GM11168 (cell line): ENCODE measurements around the gene SLC15A2.
"Not testable (repeated sequence)": the region's sequence is repeated elsewhere in the genome, so short reads cannot be mapped to it uniquely, and the experiment has no call there.

Source experiments
- in situ Hi-C: fragments of 300-500 bp; cut with MboI; formaldehyde crosslinking; loops from one replicate; pipeline ENCODE4 v1.12.0; 2022; ENCODE audit warnings: low sequenced_read_pairs; ENCODE audit not compliant: unreplicated experiment

The SLC15A2 gene

DNA sequence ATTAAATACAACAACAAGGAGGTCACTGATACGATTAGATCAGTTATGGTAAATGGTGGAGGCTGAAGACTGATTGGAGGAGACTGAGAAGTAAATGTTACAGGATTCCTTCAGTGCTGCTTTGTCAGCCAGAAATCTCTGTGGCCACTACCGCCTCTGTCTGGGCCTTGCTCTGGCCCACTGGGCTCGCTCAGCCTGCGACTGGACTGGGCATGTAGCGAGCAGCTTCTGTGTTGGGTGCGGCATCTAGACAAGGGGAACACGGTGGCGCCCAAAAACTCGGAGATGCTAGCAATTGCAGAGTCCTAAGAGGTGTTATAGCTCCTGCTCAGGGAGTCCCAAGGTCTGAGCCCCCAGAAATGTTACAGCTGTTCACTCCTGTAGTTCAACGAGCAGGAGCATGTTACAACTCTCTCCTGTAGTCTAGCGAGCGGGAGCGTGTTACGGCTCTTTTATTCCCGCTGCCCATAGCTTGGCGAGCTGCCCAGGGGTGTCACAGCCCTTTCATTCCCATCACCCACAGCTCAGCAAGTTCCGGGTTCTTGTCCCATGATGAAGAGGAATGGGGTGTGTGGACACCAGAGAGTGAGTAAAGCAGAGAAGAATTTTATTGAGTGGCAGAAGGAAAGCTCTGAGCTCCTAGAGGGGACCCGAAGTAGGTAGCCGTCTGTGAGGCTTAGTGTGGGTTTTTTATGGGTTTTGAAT, 24.7 kb downstream of the SLC15A2 start:
- in situ Hi-C loops: no loop called here

- in situ Hi-C loops: no loop called here
Measured at GRCh38 chr3:121924734-121925133, 30.5 kb downstream of the SLC15A2 start.

DNA sequence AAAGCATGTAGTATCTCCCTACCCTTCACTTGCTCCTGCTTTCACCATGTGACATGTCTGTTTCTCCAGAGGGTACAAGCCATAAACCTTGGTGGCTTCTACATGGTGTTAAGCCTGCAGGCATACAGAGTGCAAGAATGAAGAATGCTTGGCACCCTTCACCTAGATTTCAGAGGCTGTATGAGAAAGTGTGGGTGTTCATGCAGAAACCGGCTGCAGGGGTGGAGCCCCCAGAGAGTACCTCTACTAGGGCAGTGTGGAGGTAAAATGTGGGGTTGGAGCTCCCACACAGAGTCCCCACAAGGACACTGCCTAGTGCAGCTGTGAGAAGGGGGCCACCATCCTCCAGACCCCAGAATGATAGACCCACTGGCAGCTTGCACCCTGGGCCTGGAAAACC, 32.2 kb downstream of the SLC15A2 start:
- in situ Hi-C loops: no loop called here

- in situ Hi-C loops: not testable (repeated sequence)
Measured at GRCh38 chr3:121938141-121938855, 44.1 kb downstream of the SLC15A2 start.

- in situ Hi-C loops: no loop called here
Measured at GRCh38 chr3:121941592-121941991, 47.4 kb downstream of the SLC15A2 start.

- in situ Hi-C loops: no loop called here
Measured at GRCh38 chr3:121942116-121942786, 48.0 kb downstream of the SLC15A2 start.

DNA sequence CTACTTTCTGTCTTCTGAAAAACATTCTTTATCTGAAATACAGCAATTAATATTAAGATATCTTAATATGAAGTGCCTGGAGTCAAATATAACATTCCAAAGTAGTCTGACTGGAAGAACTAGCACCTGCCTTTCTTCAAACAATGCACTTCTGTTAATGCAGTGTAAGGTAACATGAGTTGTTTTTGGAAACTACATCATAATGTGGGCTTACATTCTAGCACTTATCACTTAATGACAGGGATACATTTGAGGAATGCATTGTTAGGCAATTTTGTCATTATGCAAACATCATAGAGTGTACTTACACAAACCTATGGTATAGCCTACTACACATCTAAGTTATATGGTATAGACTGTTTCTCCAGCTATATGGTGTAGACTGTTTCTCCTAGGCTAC, 49.2 kb downstream of the SLC15A2 start:
- in situ Hi-C loops: no loop called here

GRCh38 chr3:121948641-121949040, 54.4 kb downstream of the SLC15A2 start:
- in situ Hi-C loops: no loop called here

GRCh38 chr3:121951291-121951919, 57.2 kb downstream of the SLC15A2 start:
- in situ Hi-C loops: no loop called here

DNA sequence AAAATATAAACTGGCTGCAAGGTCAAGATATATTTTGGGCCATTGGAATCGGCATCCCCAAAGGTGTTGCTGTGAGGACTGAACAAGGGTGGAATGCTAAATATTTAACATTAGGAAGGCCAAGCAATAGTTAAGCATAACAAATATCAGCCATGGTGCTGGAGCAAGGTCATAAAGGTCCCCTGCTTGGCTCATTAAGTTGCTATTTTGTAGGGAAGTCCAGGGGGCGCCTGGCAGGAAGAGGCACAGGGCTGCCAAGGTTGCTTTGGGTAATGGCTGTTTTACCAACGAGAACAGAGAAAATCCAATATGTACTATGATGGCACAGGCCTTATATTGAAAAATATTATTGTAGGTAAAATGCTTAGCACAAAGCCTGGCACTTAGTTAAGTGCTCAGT, 62.2 kb downstream of the SLC15A2 start:
- in situ Hi-C loops: no loop called here

DNA sequence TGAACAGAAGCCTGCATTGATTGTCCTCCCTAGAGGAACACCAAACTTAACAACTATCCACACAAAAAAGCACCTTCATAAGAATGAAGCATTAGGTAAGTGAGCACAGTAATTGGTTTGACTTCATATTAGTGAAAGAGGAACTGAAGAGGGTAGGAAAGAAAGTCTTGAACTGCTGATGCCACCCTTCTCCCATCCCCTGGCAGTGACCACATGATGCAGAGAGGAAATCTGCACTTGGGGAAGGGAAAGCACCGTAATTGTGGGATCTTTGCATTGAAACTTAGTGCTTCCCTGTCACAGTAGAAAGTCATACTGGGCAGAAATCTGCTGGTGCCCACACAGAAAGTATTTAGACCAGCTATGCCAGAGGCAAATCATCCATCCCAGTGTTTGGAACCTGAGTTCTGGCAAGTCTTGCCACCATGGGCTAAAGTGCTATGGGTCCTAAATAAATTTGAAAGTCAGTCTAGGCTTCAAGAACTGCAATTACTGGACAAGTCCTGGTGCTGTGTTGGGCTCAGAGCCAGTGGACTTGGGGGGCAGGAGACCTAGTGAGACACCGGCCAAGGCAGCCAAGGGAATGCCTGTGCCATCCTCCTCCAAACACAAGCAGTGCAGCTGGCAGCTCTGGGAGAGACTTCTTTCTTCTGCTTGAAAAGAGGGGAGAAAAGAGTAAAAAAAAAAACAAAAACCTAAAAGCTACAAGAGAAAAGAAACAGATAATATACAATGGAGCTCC, 63.6 kb downstream of the SLC15A2 start:
- in situ Hi-C loops: no loop called here

DNA sequence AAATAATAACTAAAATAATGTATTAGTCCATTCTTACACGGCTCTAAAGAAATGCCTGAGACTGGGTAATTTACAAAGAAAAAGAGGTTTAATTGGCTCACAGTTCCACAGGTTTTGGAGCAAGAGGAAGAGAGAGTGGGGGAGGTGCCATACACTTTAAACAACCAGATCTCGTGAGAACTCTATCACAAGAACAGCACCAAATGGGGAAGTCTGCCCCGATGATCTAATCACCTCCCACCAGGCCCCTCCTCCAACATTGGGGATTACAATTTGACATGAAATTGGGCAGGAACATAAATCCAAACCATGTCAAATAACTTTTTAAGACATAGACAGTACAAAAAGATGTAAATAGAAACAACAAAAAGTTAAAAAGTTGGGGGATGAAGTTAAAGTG, 64.6 kb downstream of the SLC15A2 start:
- in situ Hi-C loops: no loop called here

DNA sequence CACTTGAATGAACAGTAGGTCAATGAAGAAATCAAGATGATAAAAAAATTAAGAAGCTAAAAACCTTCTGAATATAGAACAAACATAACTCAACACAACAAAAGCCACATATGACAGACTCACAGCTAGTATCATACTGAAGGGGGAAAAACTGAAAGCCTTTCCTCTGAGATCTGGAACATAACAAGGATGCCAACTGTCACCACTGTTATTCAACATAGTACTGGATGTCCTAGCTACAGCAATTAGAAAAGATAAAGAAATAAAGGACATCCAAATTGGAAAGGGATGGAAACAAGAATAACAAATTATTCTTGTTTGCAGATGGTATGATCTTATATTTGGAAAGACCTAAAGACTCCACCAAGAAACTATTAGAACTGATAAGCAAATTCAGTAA, 67.1 kb downstream of the SLC15A2 start:
- in situ Hi-C loops: no loop called here

- in situ Hi-C loops: no loop called here
Measured at GRCh38 chr3:121962443-121962842, 68.2 kb downstream of the SLC15A2 start.

DNA sequence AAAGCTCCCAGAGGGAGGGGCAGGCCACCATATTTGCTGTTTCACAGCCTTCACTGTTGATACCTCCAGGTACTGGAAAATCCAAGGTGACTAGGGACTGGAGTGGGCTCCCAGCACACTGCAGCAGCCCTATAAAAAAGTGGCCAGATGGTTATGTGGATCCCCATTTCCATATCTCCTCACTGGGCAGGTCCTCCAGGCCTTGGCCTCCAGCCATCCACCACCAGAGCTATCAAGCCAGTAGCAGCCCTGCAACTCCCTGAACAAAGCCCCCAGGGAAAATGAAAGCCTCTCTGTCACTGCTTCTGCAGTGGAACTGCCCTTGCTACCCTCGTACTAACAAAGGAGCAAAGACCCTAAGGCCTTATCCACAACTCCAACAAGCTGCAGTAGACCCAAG, 69.4 kb downstream of the SLC15A2 start:
- in situ Hi-C loops: no loop called here

- in situ Hi-C loops: no loop called here
Measured at GRCh38 chr3:121969631-121970030, 75.4 kb downstream of the SLC15A2 start.

DNA sequence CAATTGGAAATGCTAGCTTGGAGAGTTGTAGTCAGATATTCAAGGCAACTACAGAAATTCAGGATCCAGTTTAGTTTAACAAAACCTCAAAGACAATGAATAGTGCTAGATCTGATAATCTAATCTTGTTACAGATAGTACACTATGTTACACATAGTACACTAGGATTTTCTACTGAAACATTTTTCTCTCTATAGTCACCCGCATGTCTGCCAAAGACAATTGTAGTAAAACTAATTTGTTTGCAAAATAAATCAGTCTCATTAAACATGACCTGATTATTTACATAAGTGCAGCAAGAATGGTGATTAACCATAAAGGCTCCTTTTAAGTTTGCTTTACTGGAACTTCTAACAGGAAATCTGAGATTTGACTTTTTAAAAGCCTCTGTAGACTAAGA, 75.8 kb downstream of the SLC15A2 start:
- in situ Hi-C loops: no loop called here

DNA sequence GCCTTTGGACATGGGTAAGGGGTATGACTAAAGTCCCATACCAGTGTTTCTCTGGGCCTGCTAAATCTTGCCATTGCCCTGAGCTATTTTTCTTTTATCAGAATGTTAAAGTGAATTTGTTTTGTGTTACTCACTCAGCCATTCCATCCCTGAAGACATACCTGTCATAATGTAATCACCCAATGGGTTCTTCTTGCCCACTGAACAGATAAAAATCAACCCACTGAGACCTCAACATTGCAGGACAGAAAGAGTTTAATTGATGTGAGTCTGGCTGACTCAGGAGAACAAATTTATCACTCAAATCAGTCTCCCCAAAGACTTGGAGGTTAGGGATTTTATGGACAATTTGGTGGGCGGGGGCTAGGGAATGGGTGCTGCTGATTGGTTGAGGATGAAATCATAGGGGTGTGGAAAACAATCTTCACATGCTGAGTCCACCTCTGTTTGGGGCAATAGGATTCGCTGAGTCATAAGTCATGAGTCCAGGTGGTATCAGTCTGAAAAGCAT, 80.5 kb downstream of the SLC15A2 start:
- in situ Hi-C loops: loop anchor here (25.0 kb wide), 1 partner anchor 288 kb away; no protein-coding TSS in a partner anchor

DNA sequence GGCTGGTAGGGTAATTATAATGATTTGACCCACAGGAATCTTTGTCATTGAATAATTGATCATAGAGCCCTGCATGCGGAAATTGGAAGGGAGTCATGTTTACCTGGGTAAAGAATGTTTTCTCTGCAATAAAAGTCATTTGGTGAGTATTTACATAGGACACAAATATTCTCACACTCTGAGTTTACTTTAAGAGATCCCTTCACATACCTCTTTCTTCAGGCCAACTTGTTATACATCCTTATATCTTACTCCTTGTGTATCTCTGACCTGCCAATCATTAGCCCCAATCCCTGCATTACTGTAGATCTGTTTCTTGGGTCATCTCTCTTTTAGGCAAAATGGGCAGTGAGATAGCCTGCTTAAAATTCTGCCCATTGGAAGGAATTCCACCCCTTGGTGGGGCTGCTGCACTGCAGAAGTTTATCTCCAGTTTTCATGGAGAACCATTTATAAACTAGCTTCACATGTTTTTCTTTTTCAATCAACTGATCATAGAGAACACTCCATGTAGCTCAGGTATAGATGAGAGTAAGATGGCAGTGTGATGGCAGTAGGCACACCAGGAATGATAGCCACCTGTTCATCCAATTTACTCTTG, 81.6 kb downstream of the SLC15A2 start:
- in situ Hi-C loops: loop anchor here (25.0 kb wide), 1 partner anchor 286 kb away; no protein-coding TSS in a partner anchor
